KBM-7 (cell line): ENCODE measurements around the gene EHMT1.

Source experiments
- DNase-seq: peaks from one replicate; pipeline ENCODE4 v3.0.0-alpha.2; 2015
- in situ Hi-C: fragments of 300-500 bp; cut with MboI; formaldehyde crosslinking; loops from 2 replicates; pipeline ENCODE4 v1.14.3; 2020; ENCODE audit warnings: low sequenced_read_pairs, low pct_unique_long_range_greater_than_20kb, mixed read lengths

EHMT1 gene

GRCh38 chr9:137683262-137683864 lies 64.6 kb downstream of the EHMT1 start:
- in situ Hi-C loops, result no loop called here
- DNase-seq, result no peak

- in situ Hi-C loops, result no loop called here
- no peak for DNase-seq
Measured at GRCh38 chr9:137685035-137685740, 66.4 kb downstream of the EHMT1 start.

- DNase-seq, result no peak
- in situ Hi-C loops, result no loop called here
Measured at GRCh38 chr9:137685741-137686420, 67.1 kb downstream of the EHMT1 start.

- DNase-seq, result no peak
- in situ Hi-C loops, result no loop called here
Measured at GRCh38 chr9:137688261-137688660, 69.5 kb downstream of the EHMT1 start.

GRCh38 chr9:137688725-137689124 lies 69.9 kb downstream of the EHMT1 start:
- in situ Hi-C loops, result no loop called here
- peak; percentile 41 for DNase-seq

- in situ Hi-C loops, result no loop called here
- peak; percentile 52 for DNase-seq
Measured at GRCh38 chr9:137689745-137690529, 71.1 kb downstream of the EHMT1 start.

GRCh38 chr9:137690930-137691645 lies 72.3 kb downstream of the EHMT1 start:
- in situ Hi-C loops, result no loop called here
- no peak for DNase-seq

- in situ Hi-C loops, result no loop called here
- DNase-seq, result peak; percentile 76
Measured at GRCh38 chr9:137691646-137692351, 73.0 kb downstream of the EHMT1 start.

- DNase-seq, result no peak
- in situ Hi-C loops, result no loop called here
Measured at GRCh38 chr9:137694236-137694959, 75.6 kb downstream of the EHMT1 start.

GRCh38 chr9:137694962-137695875 lies 76.4 kb downstream of the EHMT1 start:
- DNase-seq, result peak; percentile 53

GRCh38 chr9:137696136-137696925 lies 77.5 kb downstream of the EHMT1 start:
- no peak for DNase-seq
- in situ Hi-C loops, result no loop called here

More at GRCh38 chr9:137694962-137695875, 76.4 kb downstream of the EHMT1 start:
- in situ Hi-C loops, result no loop called here

GRCh38 chr9:137697193-137697592 lies 78.4 kb downstream of the EHMT1 start:
- no peak for DNase-seq
- in situ Hi-C loops, result no loop called here

GRCh38 chr9:137697832-137698231 lies 79.0 kb downstream of the EHMT1 start:
- no peak for DNase-seq
- in situ Hi-C loops, result no loop called here

- no peak for DNase-seq
- in situ Hi-C loops, result no loop called here
Measured at GRCh38 chr9:137700911-137701310, 82.1 kb downstream of the EHMT1 start.

GRCh38 chr9:137702615-137703379 lies 84.0 kb downstream of the EHMT1 start:
- in situ Hi-C loops, result no loop called here
- DNase-seq, result no peak
